HG02678 (cell line): ENCODE data around the gene ELK1.
"Not testable (repeated sequence)": the region's sequence is repeated elsewhere in the genome, so short reads cannot be mapped to it uniquely, and the experiment has no call there.

ENCODE experiments used
- ATAC-seq: cut with Tn5 transposase; IDR thresholded peaks from one replicate; pipeline ENCODE4 v1.9.1; 2021; ENCODE audit warnings: mild to moderate bottlenecking, moderate library complexity; ENCODE audit not compliant: unreplicated experiment

The ELK1 gene

DNA sequence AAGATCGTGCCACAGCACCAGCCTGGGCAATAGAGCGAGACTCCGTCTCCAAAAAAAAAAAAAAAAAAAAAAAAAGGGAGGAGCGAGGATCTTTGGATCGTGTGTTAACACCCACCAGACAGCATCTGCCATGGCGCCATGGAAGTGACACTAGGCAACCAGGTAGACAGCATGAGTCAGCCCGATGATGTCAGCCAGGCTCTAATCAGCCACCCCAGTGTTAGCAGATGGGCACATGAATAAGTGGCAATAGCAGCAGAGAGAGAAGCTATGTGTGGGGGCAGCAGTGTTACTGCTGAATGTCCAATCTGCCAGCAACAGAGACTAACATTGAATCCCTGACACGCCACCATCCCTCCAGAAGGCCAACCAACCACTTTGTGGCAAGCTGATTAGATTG is 37.3 kb downstream of the ELK1 start:
- no peak for ATAC-seq

DNA sequence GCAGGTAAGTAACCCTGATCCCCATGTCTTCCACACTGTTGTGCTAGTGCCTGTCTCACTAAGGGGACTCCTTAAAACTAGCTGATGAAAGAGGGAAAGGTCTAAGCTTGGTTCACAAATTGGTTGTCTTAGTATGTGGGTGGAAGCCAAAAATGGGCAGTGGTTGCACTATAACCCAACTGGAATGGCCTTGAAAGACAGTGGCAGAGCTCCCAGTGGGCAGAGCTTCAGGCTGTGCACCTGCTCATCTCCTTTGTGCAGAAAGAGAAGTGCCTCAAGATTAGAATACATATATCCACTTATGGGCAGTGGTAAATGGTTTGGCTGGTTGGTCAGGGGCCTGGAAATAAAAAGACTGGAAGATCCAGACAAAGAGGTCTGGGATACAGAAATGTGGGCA is 37.9 kb downstream of the ELK1 start:
- no peak for ATAC-seq

DNA sequence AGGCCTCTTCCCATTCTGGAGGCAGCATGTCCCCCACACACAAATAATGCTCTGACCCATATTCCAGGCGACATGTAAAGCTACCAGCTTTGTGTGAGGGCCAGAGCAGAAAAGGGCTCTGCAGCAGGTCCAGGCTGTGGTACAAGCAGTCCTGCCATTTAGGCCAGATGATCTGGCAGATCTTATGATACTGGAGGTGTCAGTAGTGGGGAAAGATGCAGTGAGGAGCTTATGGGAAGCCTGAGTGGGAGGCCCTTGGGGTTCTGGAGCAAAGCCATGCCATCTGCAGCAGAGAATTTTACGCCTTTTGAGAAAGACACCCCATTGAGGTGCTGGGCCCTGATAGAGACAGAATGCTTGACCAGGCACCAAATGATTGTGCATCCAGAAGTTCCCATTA is 38.4 kb downstream of the ELK1 start:
- no peak for ATAC-seq

DNA sequence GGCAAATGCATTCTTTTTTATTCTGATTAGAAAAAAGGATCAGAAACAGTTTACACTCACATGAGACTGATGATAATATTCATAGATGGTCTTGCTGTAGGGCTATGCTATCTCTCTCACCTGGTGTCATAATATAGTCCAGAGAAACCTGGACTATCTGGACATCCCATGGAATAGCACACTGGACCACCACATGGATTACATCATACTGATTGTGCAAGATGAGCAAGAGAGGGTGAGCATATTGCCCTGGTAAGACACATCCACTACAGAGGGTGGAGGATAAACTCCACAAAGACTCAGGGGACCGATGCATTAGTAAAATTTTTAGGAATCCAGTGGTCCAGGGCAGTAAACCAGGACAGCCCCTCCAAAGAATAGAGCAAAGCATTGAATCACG is 38.9 kb downstream of the ELK1 start:
- no peak for ATAC-seq

DNA sequence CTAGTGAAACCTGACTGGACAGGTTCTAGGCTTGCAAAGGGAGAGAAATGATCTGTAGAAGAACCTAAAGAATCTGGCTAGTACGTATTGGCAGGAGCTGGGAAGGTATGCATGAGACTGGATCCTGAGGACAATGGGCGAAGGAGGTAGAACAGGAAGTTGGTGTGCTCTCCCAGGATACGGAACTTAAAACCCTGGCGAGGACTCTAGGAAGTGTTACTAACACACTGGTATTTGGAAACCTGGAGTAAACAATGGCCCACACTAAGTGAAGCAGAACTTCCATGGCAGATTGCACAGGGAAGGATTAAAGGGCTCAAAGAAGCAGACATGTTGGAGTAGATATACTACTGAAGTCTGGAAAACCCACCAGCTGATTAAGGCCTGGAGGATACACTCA is 39.9 kb downstream of the ELK1 start:
- ATAC-seq = no peak

DNA sequence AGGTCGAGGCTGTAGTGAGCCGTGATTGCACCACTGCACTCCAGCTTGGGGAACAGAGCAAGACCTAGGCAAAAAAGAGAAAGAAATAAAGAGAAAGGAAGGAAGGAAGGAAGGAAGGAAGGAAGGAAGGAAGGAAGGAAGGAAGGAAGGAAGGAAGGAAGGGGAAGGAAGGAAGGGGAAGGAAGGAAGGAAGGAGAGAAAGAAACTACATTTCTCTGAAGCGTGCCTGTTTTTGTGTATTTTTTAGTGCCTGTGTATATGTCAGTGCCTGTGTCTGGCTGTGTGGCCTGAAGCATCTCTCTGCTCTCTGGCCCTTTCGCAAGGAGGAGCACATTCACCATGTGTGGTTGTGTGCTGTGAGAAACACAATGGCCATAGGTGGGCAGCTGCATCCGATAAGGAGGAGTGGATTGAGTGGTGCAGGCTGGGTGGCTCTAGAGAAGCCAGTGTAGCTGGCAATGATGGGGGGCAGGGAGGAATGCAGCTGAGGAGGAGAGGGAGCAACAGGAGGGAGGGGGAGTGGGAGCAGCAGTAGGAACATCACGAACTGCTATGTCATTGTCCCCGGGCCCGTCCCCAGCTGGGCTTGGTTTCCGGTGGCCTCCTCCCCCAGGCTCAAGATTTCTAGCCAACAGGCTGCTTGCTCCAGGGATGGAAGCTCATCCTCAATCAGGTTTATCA is 42.1 kb downstream of the ELK1 start:
- no peak for ATAC-seq

DNA sequence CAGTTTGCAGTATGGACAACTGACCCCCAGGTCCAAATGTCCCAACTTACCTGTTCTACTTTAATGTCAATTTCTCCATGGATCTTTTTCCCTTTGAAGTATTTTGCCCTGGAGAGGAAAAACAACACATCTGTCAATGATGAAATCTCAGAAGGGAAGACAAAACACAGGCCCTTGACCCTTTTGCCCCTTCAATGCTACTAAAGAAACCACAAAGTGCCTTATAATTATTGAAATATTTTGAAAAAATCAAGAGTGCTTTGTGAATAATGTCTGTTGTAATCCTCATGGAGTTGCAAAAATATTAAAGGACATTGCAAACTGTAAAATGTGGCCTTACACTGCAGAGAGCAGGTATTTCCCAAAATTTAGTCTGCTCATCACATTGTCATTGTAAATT is 43.3 kb downstream of the ELK1 start:
- ATAC-seq = no peak

DNA sequence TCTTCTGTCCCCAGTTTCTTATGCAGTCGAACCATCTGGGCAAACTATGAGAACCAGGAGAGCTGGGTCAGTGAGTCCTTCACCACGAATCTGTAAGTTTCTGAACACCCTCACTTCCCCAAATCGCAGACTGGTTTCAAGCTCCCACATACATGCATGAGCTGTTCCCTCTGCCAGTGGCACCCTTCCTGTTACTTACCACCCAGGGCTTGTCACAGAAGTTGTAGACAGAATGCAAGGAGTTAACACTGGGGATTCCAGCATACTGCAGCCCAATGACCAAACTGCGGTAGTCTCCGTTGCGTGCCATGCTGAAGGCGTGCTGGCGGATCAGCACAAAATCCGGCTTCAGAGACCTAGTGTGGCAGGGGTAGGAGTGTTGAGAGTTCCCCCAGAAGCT is 45.3 kb downstream of the ELK1 start:
- no peak for ATAC-seq

DNA sequence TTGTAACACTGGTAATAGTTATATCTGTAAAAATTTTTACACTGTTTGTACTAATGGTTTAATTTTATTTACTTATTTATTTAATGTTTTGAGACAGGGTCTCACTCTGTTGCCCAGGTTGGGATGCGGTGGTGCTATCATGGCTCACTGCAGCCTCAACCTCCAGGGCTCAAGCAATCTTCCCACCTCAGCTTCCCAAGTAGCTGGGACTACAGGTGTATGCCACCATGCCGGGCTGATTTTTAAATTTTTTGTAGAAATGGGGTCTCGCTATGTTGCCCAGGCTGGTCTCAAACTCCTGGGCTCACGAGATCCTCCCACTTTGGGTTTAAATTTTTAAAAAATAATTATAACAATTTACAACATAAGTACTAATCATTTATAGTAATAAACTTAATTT is 47.2 kb downstream of the ELK1 start:
- not testable (repeated sequence) for ATAC-seq

DNA sequence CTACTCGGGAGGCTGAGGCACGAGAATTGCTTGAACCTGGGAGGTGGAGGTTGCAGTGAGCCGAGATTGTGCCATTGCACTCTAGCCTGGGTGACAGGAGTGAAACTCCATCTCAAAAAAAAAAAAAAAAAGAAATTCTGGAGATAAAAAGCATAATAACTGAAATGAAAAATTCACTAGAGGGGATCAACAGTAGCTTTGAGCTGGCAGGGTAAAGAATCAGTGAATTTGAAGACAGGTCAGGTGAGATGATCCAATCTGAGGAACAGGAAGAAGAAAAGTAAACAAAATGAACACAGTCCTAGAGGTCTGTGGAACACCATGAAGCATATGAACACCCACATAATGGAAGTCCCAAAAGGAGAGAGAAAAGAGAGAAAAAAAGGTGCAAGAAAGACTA is 53.1 kb downstream of the ELK1 start:
- ATAC-seq = no peak

DNA sequence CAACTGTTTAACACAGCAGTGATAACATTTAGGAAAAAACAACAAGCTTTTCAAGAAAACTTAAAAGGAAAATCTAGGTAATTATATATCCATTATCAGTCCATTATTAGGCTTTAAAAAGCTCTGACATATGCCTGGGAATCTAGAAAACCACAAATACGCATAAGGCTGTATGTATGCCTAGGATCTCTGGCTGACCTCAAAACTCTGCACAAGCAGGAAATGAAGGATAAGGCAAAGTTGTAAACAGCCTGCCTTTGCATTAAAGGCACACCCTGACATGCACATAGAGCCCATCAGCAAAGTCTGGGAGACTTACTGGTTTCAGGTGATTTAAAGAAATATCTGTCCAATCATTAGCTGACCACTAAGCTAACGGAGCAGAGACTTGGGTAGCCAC is 54.1 kb downstream of the ELK1 start:
- ATAC-seq = no peak

DNA sequence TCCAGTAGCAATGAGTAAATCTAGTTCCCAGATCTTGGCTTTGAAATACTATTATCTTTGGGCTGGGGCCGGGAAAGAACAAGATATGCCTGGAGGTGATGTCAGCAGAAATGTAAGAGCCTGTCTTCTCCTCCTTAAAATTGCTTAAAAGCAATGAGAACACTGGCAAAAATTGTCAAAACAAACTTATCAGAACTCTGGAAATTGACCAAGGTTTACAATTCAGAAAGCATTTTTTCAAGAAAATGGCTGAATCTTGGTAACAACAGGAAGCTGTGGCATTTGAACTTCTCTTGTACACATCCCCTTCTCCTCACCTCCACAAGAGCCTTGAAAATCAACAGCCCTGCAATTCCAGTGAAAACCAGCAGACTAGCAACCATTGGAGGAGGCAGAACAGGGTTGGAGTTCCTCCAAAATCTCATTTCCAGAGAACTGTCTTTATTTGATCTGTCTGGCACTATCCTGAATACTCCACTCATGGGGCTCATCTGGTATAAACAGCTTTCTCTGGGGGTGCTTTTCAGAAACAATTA is 54.6 kb downstream of the ELK1 start:
- ATAC-seq = no peak

DNA sequence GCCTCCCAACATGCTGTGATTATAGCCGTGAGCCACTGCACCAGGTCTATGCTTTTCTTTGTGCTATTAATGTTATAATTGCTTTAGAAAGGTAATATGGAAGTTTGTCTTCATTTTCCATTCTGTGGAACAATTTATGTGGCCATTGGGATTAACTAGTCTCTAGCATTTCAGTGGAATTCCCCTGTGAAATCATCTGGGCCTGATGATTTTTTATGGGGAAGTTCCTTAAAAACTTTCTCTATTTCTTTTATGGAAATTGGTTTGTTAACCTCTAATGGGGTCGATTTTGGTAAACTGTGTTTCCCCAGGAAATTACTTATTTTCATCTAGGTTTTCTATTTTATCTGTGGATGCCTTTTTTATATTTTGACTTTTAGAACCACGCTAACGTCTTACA is 56.8 kb downstream of the ELK1 start:
- no peak for ATAC-seq

DNA sequence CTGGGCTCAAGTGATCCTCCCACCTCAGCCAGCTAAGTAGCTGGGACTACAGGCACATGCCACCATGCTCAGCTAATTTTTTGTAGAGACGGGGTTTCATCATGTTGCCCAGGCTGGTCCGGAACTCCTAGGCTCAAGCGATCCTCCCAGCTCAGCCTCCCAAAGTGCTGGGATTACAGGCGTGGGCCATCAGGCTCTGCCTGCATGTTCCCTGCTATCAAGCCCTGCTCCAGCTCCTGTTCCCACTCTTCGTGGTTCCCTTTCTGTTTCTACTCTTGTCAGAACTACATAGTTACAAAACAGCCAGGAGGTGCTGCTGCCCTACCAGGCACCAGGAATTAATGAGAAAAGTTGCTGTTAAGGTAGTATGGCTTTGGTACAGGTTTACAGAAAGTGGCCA is 59.4 kb downstream of the ELK1 start:
- no peak for ATAC-seq

DNA sequence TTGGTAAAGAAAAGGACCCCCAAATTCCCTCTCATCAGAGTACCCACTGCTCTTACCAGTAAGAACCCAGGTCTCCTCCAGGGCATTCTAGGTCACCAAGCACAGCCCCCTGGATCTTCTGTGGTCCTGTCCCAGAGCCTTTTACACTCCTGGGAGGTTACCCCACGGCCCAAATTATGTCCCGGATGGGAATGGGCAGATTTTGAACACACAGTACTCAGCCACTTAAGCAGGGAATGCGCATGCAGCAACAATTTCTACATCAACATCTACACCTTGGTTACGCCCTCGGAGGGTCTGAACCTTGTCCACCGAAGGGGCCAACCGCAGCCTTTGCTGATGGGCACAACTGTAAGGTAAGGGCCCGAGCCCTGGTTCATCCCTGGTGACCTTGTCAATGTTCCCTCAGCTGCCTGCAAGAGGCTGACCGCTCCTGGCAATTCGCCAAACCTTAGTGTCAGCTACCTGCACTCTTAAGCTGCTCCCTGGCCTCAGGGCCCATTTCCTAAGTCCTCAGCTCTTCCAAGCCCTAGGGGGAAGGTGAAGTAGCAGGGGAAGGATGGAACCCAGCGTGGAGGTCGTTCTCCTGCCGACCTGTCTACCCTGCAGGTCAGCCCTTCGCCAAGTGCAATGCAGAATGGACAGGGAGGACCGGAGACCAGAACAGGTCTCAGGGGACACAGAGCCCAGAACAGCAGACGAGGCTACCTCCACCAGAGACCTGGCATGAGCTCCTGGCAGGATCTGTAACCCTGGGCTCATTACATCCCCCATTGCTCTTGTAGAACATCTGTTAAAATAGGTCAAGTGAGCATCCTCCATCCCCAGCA is 62.2 kb downstream of the ELK1 start:
- ATAC-seq = no peak

DNA sequence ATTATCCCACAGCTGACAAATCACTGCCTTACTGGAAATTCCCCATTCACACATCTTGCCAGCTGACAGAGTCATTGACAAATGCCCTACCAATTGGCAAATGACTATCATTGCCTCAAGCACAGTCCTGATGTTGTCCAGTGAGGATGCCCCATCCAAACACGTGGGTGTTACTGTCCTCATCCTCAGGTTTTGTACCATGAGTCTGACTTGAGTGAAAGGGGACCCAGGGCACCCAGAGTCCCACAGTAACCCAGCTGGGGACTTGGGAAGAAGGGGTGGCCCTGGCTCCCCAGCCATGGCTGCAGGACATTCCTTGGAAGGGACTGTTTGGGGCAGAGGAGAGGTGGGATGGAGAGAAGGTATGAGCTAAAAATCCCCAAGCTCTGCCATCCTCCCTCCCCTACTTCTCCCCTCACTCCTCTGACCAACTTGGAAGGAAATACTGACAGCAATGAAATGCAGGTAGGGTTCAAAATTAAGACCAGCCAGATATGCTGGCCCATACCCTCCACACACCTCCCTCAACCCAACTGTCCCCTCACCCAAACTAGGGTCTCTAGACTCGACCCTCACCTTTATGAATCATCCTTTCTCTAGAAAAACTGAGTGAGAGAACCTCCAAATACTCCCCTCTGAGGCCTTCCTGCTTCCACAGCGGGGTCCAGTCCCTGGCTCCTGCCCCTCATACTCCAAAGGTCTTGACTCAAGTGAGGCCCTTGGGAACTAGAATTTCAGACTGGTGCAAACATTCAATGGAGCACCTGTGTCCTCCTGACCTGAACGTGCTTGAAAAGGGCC is 63.1 kb downstream of the ELK1 start:
- no peak for ATAC-seq

DNA sequence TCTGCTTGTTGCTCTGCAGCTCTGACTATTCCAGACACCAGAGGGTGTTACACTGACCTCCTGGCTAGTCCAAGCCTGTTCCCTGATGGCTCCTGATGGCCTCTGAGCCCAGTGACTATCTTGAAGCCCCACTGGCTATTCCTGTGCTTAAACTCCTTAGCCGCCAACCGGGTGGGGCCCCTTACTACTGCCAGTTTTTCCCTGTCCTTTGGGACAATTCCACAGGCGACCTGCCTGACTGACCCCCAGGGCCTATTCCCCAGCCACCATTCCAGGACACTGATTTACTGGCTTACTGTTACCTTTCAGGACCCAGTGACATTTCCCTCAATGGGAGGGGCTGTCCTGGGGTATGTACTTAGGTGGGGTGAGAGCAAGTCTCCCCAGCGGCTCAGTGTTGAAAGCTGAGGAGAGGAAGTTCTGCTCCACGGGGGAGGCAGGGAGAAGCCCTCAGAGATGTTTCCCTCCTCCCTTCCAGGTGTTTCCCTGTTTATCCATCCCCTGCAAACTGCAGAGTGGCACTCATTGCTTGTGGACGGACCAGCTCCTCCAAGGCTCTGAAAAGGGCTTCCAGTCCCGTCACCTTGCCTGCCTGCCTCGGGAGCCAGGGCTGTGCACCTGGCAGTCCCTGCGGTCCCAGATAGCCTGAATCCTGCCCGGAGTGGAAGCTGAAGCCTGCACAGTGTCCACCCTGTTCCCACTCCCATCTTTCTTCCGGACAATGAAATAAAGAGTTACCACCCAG is 64.1 kb downstream of the ELK1 start:
- no peak for ATAC-seq
